HepG2 (cell line): ENCODE measurements around the gene UCK2. TPM values are rescaled to one million over a fixed set of nuclear protein-coding genes. Genes with fewer than 3 reads are reported as not detected.
A peak's percentile ranks its signal among the peaks of the same experiment; 100 is the strongest.

Experiments
- ATAC-seq: fragments of 200-7000 bp; cut with Tn5 transposase; 3 replicates; pipeline ENCODE4 v1.9.1; 2020; ENCODE audit warnings: mild to moderate bottlenecking, moderate library complexity
- BruUV-seq: library from RNA; stranded (reverse); fragments of 400-500 nt; replicated peaks from 2 replicates; lab custom pipeline; 2021; lab: Mats Ljungman, UMichigan
- CTCF ChIA-PET: fragments of 300-600 bp; formaldehyde crosslinking; extraction: SDS; loops from one replicate; lab custom pipeline; 2021; ENCODE audit warnings: low total read pairs, inconsistent platforms, low intra/inter-chr PET ratio; lab: Yijun Ruan, JAX
- POLR2A ChIA-PET: fragments of 350-600 bp; sonication (Branson Sonifier 250); formaldehyde crosslinking; loops from one replicate; lab custom pipeline; 2020; ENCODE audit warnings: antibody characterized with exemption, inconsistent platforms; lab: Yijun Ruan, JAX
- DNase-seq: peaks from one replicate; pipeline ENCODE4 v3.0.0-alpha.2; 2015; ENCODE audit warnings: low spot score
- FAIRE-seq: peaks from 3 replicates; lab custom pipeline; 2011; peaks lifted over from hg19 to GRCh38; lab: Jason Lieb, UNC
- H2AFZ ChIP-seq: one replicate; pipeline ENCODE4 v1.6.1; 2011; ENCODE audit warnings: low read length, inconsistent platforms
- H3K27ac ChIP-seq: fragments of 300-600 bp; 3 replicates; pipeline ENCODE4 v1.8.0; 2011; ENCODE audit warnings: mixed run types, mild to moderate bottlenecking, mixed read lengths, low read length, inconsistent platforms; ENCODE audit not compliant: insufficient read depth; ENCODE audit errors: extremely low read length
- H3K27me3 ChIP-seq, 2 experiments: fragments of 200-600 bp in 1 of 2; 2 replicates in 1 of 2; 3 replicates in 1 of 2; pipeline versions ENCODE4 v1.6.0 to v1.8.0; 2011; ENCODE audit warnings: low read length in 2 of 2, mild to moderate bottlenecking in 2 of 2, moderate library complexity in 2 of 2, inconsistent platforms in 1 of 2; ENCODE audit not compliant: insufficient read depth in 2 of 2, control insufficient read depth in 1 of 2
- H3K36me3 ChIP-seq, 2 experiments: fragments of 200-600 bp in 1 of 2; replicated peaks in 1 of 2; 2 replicates in 1 of 2; 3 replicates in 1 of 2; pipeline versions ENCODE4 v1.5.1 to v1.8.0; 2011; ENCODE audit warnings: low read length in 2 of 2, inconsistent platforms in 1 of 2; ENCODE audit not compliant: insufficient read depth in 2 of 2, control insufficient read depth in 1 of 2
- H3K4me1 ChIP-seq: 2 replicates; pipeline ENCODE4 v1.5.1; 2012; ENCODE audit warnings: low read length, inconsistent platforms; ENCODE audit not compliant: insufficient read depth
- H3K4me2 ChIP-seq: 2 replicates; pipeline ENCODE4 v1.6.0; 2011; ENCODE audit warnings: low read depth, low read length, inconsistent platforms
- H3K4me3 ChIP-seq, 3 experiments: fragments of 200-600 bp in 1 of 3; sonication (generic), shearing (Covaris generic) in 1 of 3; replicated peaks in 1 of 3; 2 replicates each; pipeline ENCODE4 v1.5.1; 2011 to 2016; ENCODE audit warnings: low read length in 3 of 3, inconsistent platforms in 2 of 3, low read depth in 2 of 3, mild to moderate bottlenecking in 2 of 3, control low read depth in 1 of 3, mixed read lengths in 1 of 3; ENCODE audit not compliant: insufficient read depth in 1 of 3
- H3K79me2 ChIP-seq: one replicate; pipeline ENCODE4 v1.6.1; 2011; ENCODE audit warnings: low read length, inconsistent platforms; ENCODE audit not compliant: insufficient read depth
- H3K9ac ChIP-seq: 2 replicates; pipeline ENCODE4 v1.6.0; 2011; ENCODE audit warnings: mild to moderate bottlenecking, low read depth, low read length, inconsistent platforms; ENCODE audit not compliant: insufficient read depth
- H3K9me3 ChIP-seq: 2 replicates; pipeline ENCODE4 v1.5.1; 2012; ENCODE audit warnings: mild to moderate bottlenecking, low read length
- H4K20me1 ChIP-seq: 2 replicates; pipeline ENCODE4 v1.6.0; 2011; ENCODE audit warnings: inconsistent platforms, mild to moderate bottlenecking, low read length, moderate library complexity; ENCODE audit not compliant: insufficient read depth
- ELF1 ChIP-seq: sonication (generic); formaldehyde crosslinking; IDR thresholded peaks from 2 replicates; pipeline ENCODE4 v1.4.0; 2020; ENCODE audit warnings: missing genetic modification reagents
- GABPA ChIP-seq, 2 experiments: IDR thresholded peaks; 2 replicates each; pipeline ENCODE4 v1.6.1; 2011 to 2016; ENCODE audit warnings: low read depth in 2 of 2, low read length in 1 of 2, missing biosample characterization in 1 of 2, missing genetic modification characterization in 1 of 2
- HIC2 ChIP-seq: sonication (generic); formaldehyde crosslinking; IDR thresholded peaks from 2 replicates; pipeline ENCODE4 v1.9.0; 2022; ENCODE audit warnings: low read depth, missing genetic modification reagents
- IKZF1 ChIP-seq: fragments of 450-650 bp; IDR thresholded peaks from 2 replicates; pipeline ENCODE4 v1.7.1; 2016
- KDM6A ChIP-seq: IDR thresholded peaks from 2 replicates; pipeline ENCODE4 v1.6.1; 2016; ENCODE audit warnings: low read depth
- KLF11 ChIP-seq: IDR thresholded peaks from 2 replicates; pipeline ENCODE4 v1.6.1; 2016; ENCODE audit warnings: missing compliant biosample characterization
- MATR3 ChIP-seq: sonication (generic); formaldehyde crosslinking; IDR thresholded peaks from 2 replicates; pipeline ENCODE4 v1.4.0; 2020; ENCODE audit warnings: missing genetic modification reagents
- NCOA5 ChIP-seq: sonication (generic); formaldehyde crosslinking; IDR thresholded peaks from 2 replicates; pipeline ENCODE4 v1.4.0; 2020; ENCODE audit warnings: missing genetic modification reagents
- RELA ChIP-seq: sonication (generic); formaldehyde crosslinking; IDR thresholded peaks from 2 replicates; pipeline ENCODE4 v1.4.0; 2020; ENCODE audit warnings: missing genetic modification reagents
- SMAD1 ChIP-seq: sonication (generic); formaldehyde crosslinking; IDR thresholded peaks from 2 replicates; pipeline ENCODE4 v1.4.0; 2020; ENCODE audit warnings: missing genetic modification reagents, low read depth, mild to moderate bottlenecking, borderline replicate concordance
- TBP ChIP-seq: sonication (generic); formaldehyde crosslinking; IDR thresholded peaks from 2 replicates; pipeline ENCODE4 v1.5.0; 2020; ENCODE audit warnings: missing genetic modification reagents
- TCF7L2 ChIP-seq: IDR thresholded peaks from 2 replicates; pipeline ENCODE4 v1.6.1; 2011; ENCODE audit warnings: mild to moderate bottlenecking, low read depth, low read length, moderate library complexity
- TEAD3 ChIP-seq: optimal IDR thresholded peaks from 2 replicates; pipeline ENCODE3; 2016; ENCODE audit warnings: borderline replicate concordance
- TIGD3 ChIP-seq: sonication (generic); formaldehyde crosslinking; IDR thresholded peaks from 2 replicates; pipeline ENCODE4 v1.5.1; 2020; ENCODE audit warnings: mild to moderate bottlenecking, missing genetic modification reagents, borderline replicate concordance
- ZFYVE20 ChIP-seq: sonication (generic); formaldehyde crosslinking; IDR thresholded peaks from 2 replicates; pipeline ENCODE4 v1.8.0; 2023; ENCODE audit warnings: low read depth, mild to moderate bottlenecking, moderate library complexity, missing genetic modification reagents, borderline replicate concordance
- ZMAT3 ChIP-seq: sonication (generic); formaldehyde crosslinking; conservative IDR thresholded peaks from 2 replicates; pipeline ENCODE4 v1.7.0; 2021; ENCODE audit warnings: missing genetic modification reagents
- ZNF850 ChIP-seq: sonication (generic); formaldehyde crosslinking; conservative IDR thresholded peaks from 2 replicates; pipeline ENCODE4 v1.9.0; 2021; ENCODE audit warnings: mild to moderate bottlenecking, missing genetic modification reagents
- WGBS: methylation state at CpG from one replicate; pipeline ENCODE4 v1.1.6; 2017; ENCODE audit warnings: low lambda C conversion rate; 5-methylcytosine and 5-hydroxymethylcytosine counted together
- in situ Hi-C: cut with HindIII; loops from 2 replicates; pipeline ENCODE4 v1.10.0; 2017; ENCODE audit warnings: low pct_unique_long_range_greater_than_20kb; ENCODE audit not compliant: extremely low pct_ligation_motif_present
- intact Hi-C: fragments of 100-400 bp; cut with micrococcal nuclease; formaldehyde crosslinking; loops from one replicate; pipeline ENCODE4 v1.10.0; 2022; ENCODE audit not compliant: unreplicated experiment
- polyA plus RNA-seq, 8 experiments: library from polyadenylated mRNA; depleted of rRNA in 3 of 8; stranded (reverse) in 7 of 8; unstranded in 1 of 8; fragments of >200 nt; fragmentation: Illumina TruSeq in 4 of 8; extraction: Trizol in 4 of 8; gene quantifications; 2 replicates each; pipeline versions ENCODE4 v1.2.1 to v1.2.3, GENCODE V29; 2011 to 2016; ENCODE audit warnings: low read depth in 4 of 8, missing spikeins in 1 of 8, mixed read lengths in 1 of 8; ENCODE audit not compliant: insufficient read depth in 1 of 8
- total RNA-seq, 5 experiments: library from RNA; depleted of rRNA; stranded (reverse); fragments of >200 nt; fragmentation: Illumina TruSeq; extraction: Trizol; gene quantifications; 2 replicates each; pipeline ENCODE4 v1.2.3, GENCODE V29; 2016; ENCODE audit warnings: low read depth in 1 of 5
- TF ChIP-seq, protein P1 (sequence below): sonication (generic); formaldehyde crosslinking; IDR thresholded peaks from 2 replicates; pipeline ENCODE4 v1.5.1; 2020; ENCODE audit warnings: mild to moderate bottlenecking, missing genetic modification reagents, moderate library complexity

UCK2 gene
- total and polyA plus RNA-seq, 2 of the 13 experiments (the other 11 are each of a cell fraction or from before 2014, with no cell fraction given): 64.3 to 78.0 TPM

GRCh38 chr1:165910764-165911421 is 83.5 kb downstream of the UCK2 start:
- ChIA-PET CTCF (no interaction called here), POLR2A (interaction anchor here (0.6 to 3.2 kb wide), 14 partner anchors 8 to 928 kb away, joined by 3 to 31 read pairs (median 4); partner anchors contain the start of genes ALDH9A1, MGST3, POGK and TMCO1)
- no peaks in the 10 kb centered on the region for H4K20me1 ChIP-seq
- no peak overlapping the region for H2AFZ ChIP-seq
- no TSS peak for BruUV-seq
- H3K9me3 ChIP-seq: no peaks in the 10 kb centered on the region
- no peaks in the 10 kb centered on the region for H3K27me3 ChIP-seq
- DNase-seq (peak; percentile 90), ATAC-seq (peak; percentile 91), FAIRE-seq (peak; percentile 61)
- peak overlapping the region; percentile 43 for H3K9ac ChIP-seq
- H3K36me3 ChIP-seq: peaks cover 12 to 36% of the 10 kb centered on the region in 2 experiments
- H3K4me2 ChIP-seq: peak overlapping the region; percentile 72
- intact Hi-C loops (loop anchor here (1.0 to 10.0 kb wide), 7 partner anchors 11 to 776 kb away; partner anchors contain the start of genes ALDH9A1 and TMCO1), in situ Hi-C loops (loop anchor here (5.0 to 25.0 kb wide), 2 partner anchors 214 to 499 kb away; partner anchors contain the start of gene ALDH9A1)
- no peaks in the 10 kb centered on the region for H3K79me2 ChIP-seq
- peak overlapping the region; percentile 80 for H3K27ac ChIP-seq
- H3K4me1 ChIP-seq: peaks cover 79% of the 10 kb centered on the region
- peak overlapping the region in 2 of 3 experiments; percentile 2 to 54; a peak in 5 of 6 replicates for H3K4me3 ChIP-seq
- 0% methylated on average over 7 of the region's 14 CpGs for WGBS
- TF ChIP-seq TCF7L2 (no peak), KDM6A (CRISPR knock-in tag) (0 out of 2 replicates have a peak, but pooled peaks have one; percentile 15), ZMAT3 (CRISPR knock-in tag) (no peak), ZFYVE20 (CRISPR knock-in tag) (no peak), KLF11 (CRISPR knock-in tag) (no peak), HIC2 (CRISPR knock-in tag) (peak; percentile 57), GABPA (IDR thresholded peaks at IDR 0.05; ENCODE audit: low read depth, low read length) (0 out of 2 replicates have a peak, but pooled peaks have one; percentile 16), GABPA (CRISPR knock-in tag; IDR thresholded peaks at IDR 0.05; ENCODE audit: low read depth) (peak; percentile 70), NCOA5 (CRISPR knock-in tag) (no peak), IKZF1 (no peak), TBP (CRISPR knock-in tag) (no peak), RELA (CRISPR knock-in tag) (no peak), ZNF850 (CRISPR knock-in tag) (no peak), ELF1 (CRISPR knock-in tag) (peak; percentile 45; the same call in 1 of the 2 replicates), SMAD1 (CRISPR knock-in tag) (no peak; the same call in 1 of the 2 replicates), TIGD3 (CRISPR knock-in tag) (no peak), TEAD3 (CRISPR knock-in tag) (peak; percentile 84), MATR3 (CRISPR knock-in tag) (no peak)
- TF ChIP-seq, protein P1, sequence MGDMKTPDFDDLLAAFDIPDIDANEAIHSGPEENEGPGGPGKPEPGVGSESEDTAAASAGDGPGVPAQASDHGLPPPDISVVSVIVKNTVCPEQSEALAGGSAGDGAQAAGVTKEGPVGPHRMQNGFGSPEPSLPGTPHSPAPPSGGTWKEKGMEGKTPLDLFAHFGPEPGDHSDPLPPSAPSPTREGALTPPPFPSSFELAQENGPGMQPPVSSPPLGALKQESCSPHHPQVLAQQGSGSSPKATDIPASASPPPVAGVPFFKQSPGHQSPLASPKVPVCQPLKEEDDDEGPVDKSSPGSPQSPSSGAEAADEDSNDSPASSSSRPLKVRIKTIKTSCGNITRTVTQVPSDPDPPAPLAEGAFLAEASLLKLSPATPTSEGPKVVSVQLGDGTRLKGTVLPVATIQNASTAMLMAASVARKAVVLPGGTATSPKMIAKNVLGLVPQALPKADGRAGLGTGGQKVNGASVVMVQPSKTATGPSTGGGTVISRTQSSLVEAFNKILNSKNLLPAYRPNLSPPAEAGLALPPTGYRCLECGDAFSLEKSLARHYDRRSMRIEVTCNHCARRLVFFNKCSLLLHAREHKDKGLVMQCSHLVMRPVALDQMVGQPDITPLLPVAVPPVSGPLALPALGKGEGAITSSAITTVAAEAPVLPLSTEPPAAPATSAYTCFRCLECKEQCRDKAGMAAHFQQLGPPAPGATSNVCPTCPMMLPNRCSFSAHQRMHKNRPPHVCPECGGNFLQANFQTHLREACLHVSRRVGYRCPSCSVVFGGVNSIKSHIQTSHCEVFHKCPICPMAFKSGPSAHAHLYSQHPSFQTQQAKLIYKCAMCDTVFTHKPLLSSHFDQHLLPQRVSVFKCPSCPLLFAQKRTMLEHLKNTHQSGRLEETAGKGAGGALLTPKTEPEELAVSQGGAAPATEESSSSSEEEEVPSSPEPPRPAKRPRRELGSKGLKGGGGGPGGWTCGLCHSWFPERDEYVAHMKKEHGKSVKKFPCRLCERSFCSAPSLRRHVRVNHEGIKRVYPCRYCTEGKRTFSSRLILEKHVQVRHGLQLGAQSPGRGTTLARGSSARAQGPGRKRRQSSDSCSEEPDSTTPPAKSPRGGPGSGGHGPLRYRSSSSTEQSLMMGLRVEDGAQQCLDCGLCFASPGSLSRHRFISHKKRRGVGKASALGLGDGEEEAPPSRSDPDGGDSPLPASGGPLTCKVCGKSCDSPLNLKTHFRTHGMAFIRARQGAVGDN: peak; percentile 88
